Endothelial cell of umbilical vein (primary cell): Measurements from ENCODE around the gene KISS1R. TPM values are rescaled to one million over a fixed set of nuclear protein-coding genes. Genes with fewer than 3 reads are reported as not detected.

Source experiments
- BruUV-seq: library from RNA; stranded (reverse); fragments of 400-500 nt; replicated peaks from 2 replicates; lab custom pipeline; 2021; lab: Mats Ljungman, UMichigan
- CTCF ChIA-PET: fragments of 300-600, 350-600 bp; sonication (Branson Sonifier 250); formaldehyde crosslinking; loops from one replicate; lab custom pipeline; 2021; ENCODE audit warnings: antibody characterized with exemption, inconsistent platforms; lab: Charles Lee
- POLR2A ChIA-PET: fragments of 300-600, 350-600 bp; sonication (Branson Sonifier 250); formaldehyde crosslinking; loops from one replicate; lab custom pipeline; 2021; ENCODE audit warnings: antibody characterized with exemption, inconsistent platforms; lab: Charles Lee
- DNase-seq: peaks from one replicate; pipeline ENCODE4 v3.0.0-alpha.2; 2011; ENCODE audit warnings: low read depth, low spot score
- FAIRE-seq: peaks from 2 replicates; lab custom pipeline; 2011; peaks lifted over from hg19 to GRCh38; lab: Jason Lieb, UNC
- H2AFZ ChIP-seq: 2 replicates; pipeline ENCODE4 v1.6.0; 2012; ENCODE audit warnings: low read depth, low read length, control low read depth, inconsistent platforms
- H3K27ac ChIP-seq: 2 replicates; pipeline ENCODE4 v1.5.1; 2011; ENCODE audit warnings: low read depth, mild to moderate bottlenecking, control low read depth, low read length, moderate library complexity; ENCODE audit not compliant: insufficient read depth
- H3K27me3 ChIP-seq, 2 experiments: 2 replicates each; pipeline versions ENCODE4 v1.6.0 to v1.6.1; 2011; ENCODE audit warnings: low read length in 2 of 2, mixed read lengths in 1 of 2; ENCODE audit not compliant: control insufficient read depth in 2 of 2, insufficient read depth in 2 of 2
- H3K36me3 ChIP-seq, 2 experiments: 2 replicates in 1 of 2; 3 replicates in 1 of 2; pipeline ENCODE4 v1.5.1; 2011; ENCODE audit warnings: low read length in 2 of 2, mild to moderate bottlenecking in 1 of 2, moderate library complexity in 1 of 2; ENCODE audit not compliant: control insufficient read depth in 2 of 2, insufficient read depth in 2 of 2; ENCODE audit errors: extremely low read depth in 1 of 2
- H3K4me1 ChIP-seq: 3 replicates; pipeline ENCODE4 v1.5.1; 2011; ENCODE audit warnings: mild to moderate bottlenecking, low read length; ENCODE audit not compliant: control insufficient read depth, insufficient read depth; ENCODE audit errors: extremely low read depth
- H3K4me2 ChIP-seq: 2 replicates; pipeline ENCODE4 v1.6.1; 2011; ENCODE audit warnings: low read length, control low read depth, mixed read lengths; ENCODE audit not compliant: insufficient read depth
- H3K4me3 ChIP-seq, 3 experiments: fragments of 200-600 bp in 1 of 3; sonication (generic), shearing (Covaris generic) in 1 of 3; replicated peaks in 1 of 3; 2 replicates each; pipeline ENCODE4 v1.5.1; 2011 to 2016; ENCODE audit warnings: control low read depth in 3 of 3, low read length in 3 of 3, mild to moderate bottlenecking in 2 of 3, inconsistent platforms in 1 of 3, low read depth in 1 of 3, moderate library complexity in 1 of 3; ENCODE audit not compliant: insufficient read depth in 1 of 3
- H3K79me2 ChIP-seq: 2 replicates; pipeline ENCODE4 v1.6.0; 2012; ENCODE audit warnings: low read length, inconsistent platforms; ENCODE audit not compliant: control insufficient read depth, insufficient read depth
- H3K9ac ChIP-seq: replicated peaks from 2 replicates; pipeline ENCODE3; 2011; ENCODE audit warnings: low read length, control low read depth; ENCODE audit not compliant: insufficient read depth; ENCODE audit errors: extremely low read depth
- H3K9me1 ChIP-seq: replicated peaks from 3 replicates; pipeline ENCODE4 v1.6.0; 2011; ENCODE audit warnings: mild to moderate bottlenecking, low read length; ENCODE audit not compliant: control insufficient read depth, insufficient read depth; ENCODE audit errors: extremely low read depth
- H3K9me3 ChIP-seq: replicated peaks from 2 replicates; pipeline ENCODE4 v1.5.1; 2012; ENCODE audit warnings: low read length, inconsistent platforms; ENCODE audit not compliant: control insufficient read depth, insufficient read depth
- H4K20me1 ChIP-seq: replicated peaks from 2 replicates; pipeline ENCODE3; 2011; ENCODE audit warnings: mild to moderate bottlenecking, low read length; ENCODE audit not compliant: control insufficient read depth, insufficient read depth; ENCODE audit errors: extremely low read depth
- EZH2 ChIP-seq: IDR thresholded peaks from 2 replicates; pipeline ENCODE4 v1.6.1; 2012; ENCODE audit warnings: borderline replicate concordance, low read depth, mild to moderate bottlenecking, moderate library complexity, low read length, inconsistent platforms; ENCODE audit not compliant: severe bottlenecking
- FOS ChIP-seq: IDR thresholded peaks from 2 replicates; pipeline ENCODE4 v1.6.1; 2011; ENCODE audit warnings: mild to moderate bottlenecking, low read length, moderate library complexity, borderline replicate concordance; ENCODE audit not compliant: insufficient read depth
- GATA2 ChIP-seq: IDR thresholded peaks from 2 replicates; pipeline ENCODE4 v1.7.0; 2011; ENCODE audit warnings: low read depth, mild to moderate bottlenecking, moderate library complexity, mixed read lengths, low read length; ENCODE audit not compliant: insufficient read length, insufficient read depth
- JUN ChIP-seq: IDR thresholded peaks from 2 replicates; pipeline ENCODE4 v1.6.1; 2011; ENCODE audit warnings: borderline replicate concordance, low read depth; ENCODE audit not compliant: insufficient read length, insufficient read depth
- MYC ChIP-seq: IDR thresholded peaks from one replicate; pipeline ENCODE4 v1.6.1; 2011; ENCODE audit warnings: mild to moderate bottlenecking, low read depth, low read length
- POLR2A ChIP-seq: IDR thresholded peaks from 2 replicates; pipeline ENCODE4 v1.6.1; 2012; ENCODE audit warnings: low read depth, mild to moderate bottlenecking, control low read depth, low read length
- POLR2AphosphoS5 ChIP-seq: IDR thresholded peaks from 2 replicates; pipeline ENCODE4 v1.6.1; 2012; ENCODE audit warnings: low read depth, mild to moderate bottlenecking, control low read depth, low read length, moderate library complexity; ENCODE audit not compliant: insufficient read depth
- dilution Hi-C: fragments of 300-500 bp; cut with MboI; formaldehyde crosslinking; loops from one replicate; pipeline ENCODE4 v1.15.0; 2019; ENCODE audit warnings: low sequenced_read_pairs; ENCODE audit not compliant: extremely low pct_ligation_motif_present
- intact Hi-C: fragments of 100-400 bp; cut with micrococcal nuclease; formaldehyde crosslinking; loops from one replicate; pipeline ENCODE4 v1.10.0; 2022
- polyA plus RNA-seq, 4 experiments: library from polyadenylated mRNA; depleted of rRNA in 3 of 4; stranded (reverse) in 3 of 4; unstranded in 1 of 4; fragments of >200 nt; gene quantifications; 2 replicates each; pipeline versions ENCODE4 v1.2.1 to v1.2.3, GENCODE V29; 2011 to 2012; ENCODE audit warnings: missing spikeins in 1 of 4
- total RNA-seq: library from RNA; stranded (reverse); gene quantifications from 2 replicates; pipeline ENCODE4 v1.2.3, GENCODE V29; 2021
- TF ChIP-seq, protein P1 (sequence below), 2 donors: IDR thresholded peaks; 1 replicate in 1 of 2; 2 replicates in 1 of 2; pipeline ENCODE4 v1.5.1; 2011; ENCODE audit warnings: low read length in 2 of 2, mild to moderate bottlenecking in 2 of 2, moderate library complexity in 2 of 2, control low read depth in 1 of 2, inconsistent platforms in 1 of 2, low read depth in 1 of 2; ENCODE audit not compliant: insufficient read depth in 1 of 2; ENCODE audit errors: extremely low read depth in 1 of 2
- TF ChIP-seq, protein P2 (sequence below): IDR thresholded peaks from 2 replicates; pipeline ENCODE4 v1.6.1; 2011; ENCODE audit not compliant: insufficient read depth, insufficient read length

The KISS1R gene
- total and polyA plus RNA-seq, 2 donors (not counting 3 experiments of a cell fraction or from before 2014, with no cell fraction given): not detected

DNA sequence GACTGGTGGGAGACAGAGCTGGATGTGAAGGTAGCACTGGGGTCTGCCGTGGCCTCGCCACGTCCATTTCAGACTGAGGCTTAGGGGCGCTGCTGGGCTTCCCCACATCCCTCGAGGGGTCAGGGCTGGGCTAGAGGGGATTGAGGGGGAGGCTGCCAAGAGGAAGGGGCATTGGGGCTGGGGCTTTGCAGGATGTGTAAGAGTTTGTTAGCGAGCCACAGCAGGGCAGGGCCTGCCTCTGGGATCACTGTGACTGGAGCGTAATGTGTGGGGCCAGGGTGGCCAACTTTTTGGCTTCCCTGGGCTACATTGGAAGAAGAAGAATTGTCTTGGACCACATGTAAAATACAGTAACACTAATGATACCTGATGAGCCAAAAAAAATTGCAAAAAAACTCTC is 22.8 kb downstream of the KISS1R start:
- no peak for TF ChIP-seq JUN
- TF ChIP-seq EZH2: no peak
- no peak for TF ChIP-seq GATA2
- no peak for TF ChIP-seq MYC
- TF ChIP-seq, protein P1, sequence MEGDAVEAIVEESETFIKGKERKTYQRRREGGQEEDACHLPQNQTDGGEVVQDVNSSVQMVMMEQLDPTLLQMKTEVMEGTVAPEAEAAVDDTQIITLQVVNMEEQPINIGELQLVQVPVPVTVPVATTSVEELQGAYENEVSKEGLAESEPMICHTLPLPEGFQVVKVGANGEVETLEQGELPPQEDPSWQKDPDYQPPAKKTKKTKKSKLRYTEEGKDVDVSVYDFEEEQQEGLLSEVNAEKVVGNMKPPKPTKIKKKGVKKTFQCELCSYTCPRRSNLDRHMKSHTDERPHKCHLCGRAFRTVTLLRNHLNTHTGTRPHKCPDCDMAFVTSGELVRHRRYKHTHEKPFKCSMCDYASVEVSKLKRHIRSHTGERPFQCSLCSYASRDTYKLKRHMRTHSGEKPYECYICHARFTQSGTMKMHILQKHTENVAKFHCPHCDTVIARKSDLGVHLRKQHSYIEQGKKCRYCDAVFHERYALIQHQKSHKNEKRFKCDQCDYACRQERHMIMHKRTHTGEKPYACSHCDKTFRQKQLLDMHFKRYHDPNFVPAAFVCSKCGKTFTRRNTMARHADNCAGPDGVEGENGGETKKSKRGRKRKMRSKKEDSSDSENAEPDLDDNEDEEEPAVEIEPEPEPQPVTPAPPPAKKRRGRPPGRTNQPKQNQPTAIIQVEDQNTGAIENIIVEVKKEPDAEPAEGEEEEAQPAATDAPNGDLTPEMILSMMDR (IDR thresholded peaks at IDR 0.05; ENCODE audit: extremely low read depth in 1 of 2, insufficient read depth in 1 of 2, low read depth in 1 of 2, low read length in 2 of 2): no peak
- TF ChIP-seq POLR2A: no peak
- TF ChIP-seq POLR2AphosphoS5: no peak
- TF ChIP-seq FOS: no peak
- TF ChIP-seq, protein P2, sequence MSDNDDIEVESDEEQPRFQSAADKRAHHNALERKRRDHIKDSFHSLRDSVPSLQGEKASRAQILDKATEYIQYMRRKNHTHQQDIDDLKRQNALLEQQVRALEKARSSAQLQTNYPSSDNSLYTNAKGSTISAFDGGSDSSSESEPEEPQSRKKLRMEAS: no peak
- FAIRE-seq (no peak), DNase-seq (no peak)
- H2AFZ ChIP-seq: no peak overlapping the region
- H3K9me3 ChIP-seq: no peaks in the 10 kb centered on the region
- peaks cover 22% of the 10 kb centered on the region for H3K4me1 ChIP-seq
- H3K4me3 ChIP-seq: no peak overlapping the region
- no peak overlapping the region for H3K9ac ChIP-seq
- no peaks in the 10 kb centered on the region for H3K27me3 ChIP-seq
- no peaks in the 10 kb centered on the region for H3K36me3 ChIP-seq
- H4K20me1 ChIP-seq: no peaks in the 10 kb centered on the region
- BruUV-seq: no TSS peak
- intact Hi-C loops: loop anchor here (10.0 kb wide), 1 partner anchor 165 kb away; the partner anchor contains the start of gene GPX4
- H3K27ac ChIP-seq: no peak overlapping the region
- POLR2A ChIA-PET: no interaction called here
- dilution Hi-C loops: no loop called here
- CTCF ChIA-PET: interaction anchor here (1.5 kb wide), 1 partner anchor 42 kb away, joined by 3 read pairs; no protein-coding TSS in a partner anchor
- H3K4me2 ChIP-seq: no peak overlapping the region
- no peaks in the 10 kb centered on the region for H3K9me1 ChIP-seq
- peaks cover 2% of the 10 kb centered on the region for H3K79me2 ChIP-seq
